ENCODE results near the gene COL21A1.

- TF ChIP-seq CTCF (conservative IDR thresholded peaks at IDR 0.05; ENCODE audit: low read depth, low read length) = no peak
- no peak for TF ChIP-seq POLR2A (IDR thresholded peaks at IDR 0.05; ENCODE audit: low read depth, low read length)
- TF ChIP-seq NFE2L2 (IDR thresholded peaks at IDR 0.05; ENCODE audit: low read depth, low read length) = no peak
- no peak for TF ChIP-seq CEBPB (IDR thresholded peaks at IDR 0.05; ENCODE audit: low read depth, low read length)
- no peak for TF ChIP-seq RFX5 (IDR thresholded peaks at IDR 0.05; ENCODE audit: low read depth, low read length)
- no peak for TF ChIP-seq MAFK (IDR thresholded peaks at IDR 0.05; ENCODE audit: low read depth, low read length)
- TF ChIP-seq RAD21 (IDR thresholded peaks at IDR 0.05; ENCODE audit: low read length) = no peak
- TF ChIP-seq BHLHE40 (IDR thresholded peaks at IDR 0.05; ENCODE audit: low read depth, low read length) = no peak
- no peak for TF ChIP-seq USF2 (IDR thresholded peaks at IDR 0.05; ENCODE audit: low read depth, low read length)
These were observed 102.6 kb downstream of the COL21A1 start for GRCh38 chr6:56144538-56145324.

All from IMR-90 (cell line).